ENCODE data around the gene CD300C.

CD300C gene

DNA sequence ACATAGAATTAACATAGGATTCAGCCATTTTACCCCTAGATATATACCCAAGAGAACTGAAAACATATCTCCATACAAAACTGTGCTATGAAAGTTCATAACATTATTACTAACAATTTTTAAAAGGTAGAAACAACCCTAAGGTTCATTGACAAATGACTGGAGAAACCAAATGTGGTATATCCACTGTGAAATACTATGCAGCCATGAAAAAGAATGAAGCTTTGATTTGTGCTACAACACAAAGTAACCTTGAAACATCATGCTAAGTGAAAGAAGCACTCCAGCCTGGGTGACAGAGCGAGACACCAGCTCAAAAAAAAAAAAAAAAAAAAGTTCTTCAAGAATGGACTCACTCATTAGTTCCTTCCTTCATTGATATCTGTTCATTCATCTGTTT lies 45.6 kb upstream of the CD300C start:
- H3F3A ChIP-seq (ENCODE audit: control insufficient read depth, insufficient read depth): no peaks in the 10 kb centered on the region
- H3K4me2 ChIP-seq (ENCODE audit: low read length): no peak overlapping the region
- H3K36me3 ChIP-seq (ENCODE audit: control insufficient read depth, low read length): no peaks in the 10 kb centered on the region
- H3K27ac ChIP-seq (ENCODE audit: low read depth, low read length): no peak overlapping the region
- no peaks in the 10 kb centered on the region for H3K79me2 ChIP-seq (ENCODE audit: control insufficient read depth, low read length)
- no peaks in the 10 kb centered on the region for H3K9me3 ChIP-seq (ENCODE audit: control insufficient read depth, insufficient read depth, low read length)
- no peaks in the 10 kb centered on the region for H4K20me1 ChIP-seq (ENCODE audit: control insufficient read depth, insufficient read depth, low read depth, low read length)
- H3K9me2 ChIP-seq (replicated peaks; ENCODE audit: control insufficient read depth, low read length): no peaks in the 10 kb centered on the region
- H3K4me3 ChIP-seq (ENCODE audit: low read length): no peak overlapping the region
- no peaks in the 10 kb centered on the region for H3K4me1 ChIP-seq (ENCODE audit: control insufficient read depth, low read length)
- no peaks in the 10 kb centered on the region for H3K27me3 ChIP-seq (ENCODE audit: control insufficient read depth, low read length)
- TF ChIP-seq CTCF (IDR thresholded peaks at IDR 0.05; ENCODE audit: low read depth, low read length, poor library complexity, severe bottlenecking) (no peak), EZH2phosphoT487 (IDR thresholded peaks at IDR 0.05; ENCODE audit: borderline replicate concordance, low read length) (no peak)

- H3K27me3 ChIP-seq (ENCODE audit: control insufficient read depth, low read length): no peaks in the 10 kb centered on the region
These were observed 39.8 kb upstream of the CD300C start for GRCh38 chr17:74585711-74586110.

GRCh38 chr17:74584292-74585060 lies 38.6 kb upstream of the CD300C start:
- Histone ChIP-seq H4K20me1 (ENCODE audit: control insufficient read depth, insufficient read depth, low read depth, low read length) (no peaks in the 10 kb centered on the region), H3K27me3 (ENCODE audit: control insufficient read depth, low read length) (no peaks in the 10 kb centered on the region), H3K9me3 (ENCODE audit: control insufficient read depth, insufficient read depth, low read length) (peaks cover 6% of the 10 kb centered on the region; the same call in 1 of the 2 replicates), H3K27ac (ENCODE audit: low read depth, low read length) (no peak overlapping the region), H3K4me1 (ENCODE audit: control insufficient read depth, low read length) (no peaks in the 10 kb centered on the region), H3K4me2 (ENCODE audit: low read length) (no peak overlapping the region), H3K79me2 (ENCODE audit: control insufficient read depth, low read length) (no peaks in the 10 kb centered on the region), H3K4me3 (ENCODE audit: low read length) (no peak overlapping the region), H3K9me2 (replicated peaks; ENCODE audit: control insufficient read depth, low read length) (no peaks in the 10 kb centered on the region), H3K36me3 (ENCODE audit: control insufficient read depth, low read length) (no peaks in the 10 kb centered on the region), H3F3A (ENCODE audit: control insufficient read depth, insufficient read depth) (no peaks in the 10 kb centered on the region)
- TF ChIP-seq CTCF (IDR thresholded peaks at IDR 0.05; ENCODE audit: low read depth, low read length, poor library complexity, severe bottlenecking): no peak
- TF ChIP-seq EZH2phosphoT487 (IDR thresholded peaks at IDR 0.05; ENCODE audit: borderline replicate concordance, low read length): no peak

More at GRCh38 chr17:74585711-74586110, 39.8 kb upstream of the CD300C start:
- no peak for TF ChIP-seq EZH2phosphoT487 (IDR thresholded peaks at IDR 0.05; ENCODE audit: borderline replicate concordance, low read length)
- Histone ChIP-seq H3K9me2 (replicated peaks; ENCODE audit: control insufficient read depth, low read length) (no peaks in the 10 kb centered on the region), H3K4me2 (ENCODE audit: low read length) (no peak overlapping the region), H3K36me3 (ENCODE audit: control insufficient read depth, low read length) (no peaks in the 10 kb centered on the region), H3F3A (ENCODE audit: control insufficient read depth, insufficient read depth) (no peaks in the 10 kb centered on the region), H3K4me3 (ENCODE audit: low read length) (no peak overlapping the region), H4K20me1 (ENCODE audit: control insufficient read depth, insufficient read depth, low read depth, low read length) (no peaks in the 10 kb centered on the region), H3K9me3 (ENCODE audit: control insufficient read depth, insufficient read depth, low read length) (peaks cover 6% of the 10 kb centered on the region; the same call in 1 of the 2 replicates), H3K4me1 (ENCODE audit: control insufficient read depth, low read length) (no peaks in the 10 kb centered on the region), H3K27ac (ENCODE audit: low read depth, low read length) (no peak overlapping the region), H3K79me2 (ENCODE audit: control insufficient read depth, low read length) (no peaks in the 10 kb centered on the region)

DNA sequence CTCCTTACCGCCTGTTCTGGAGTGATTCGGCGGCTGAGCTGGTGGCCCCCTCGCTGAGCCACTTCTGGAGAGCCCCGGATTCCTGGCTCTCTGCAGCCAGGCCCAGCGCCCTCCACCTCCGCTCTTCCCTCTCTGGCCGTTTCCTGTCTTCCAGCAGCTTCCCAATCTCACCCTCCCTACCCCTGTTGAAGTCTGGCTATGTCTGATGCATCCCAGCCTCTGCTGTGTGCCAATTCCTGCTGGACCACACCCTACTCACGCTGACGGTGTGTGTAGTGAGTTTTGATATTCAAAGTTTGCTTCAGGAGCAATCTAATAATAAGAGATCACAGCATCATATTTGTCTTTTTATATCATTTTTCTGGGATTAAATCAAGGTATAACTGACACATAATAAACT lies 36.7 kb upstream of the CD300C start:
- Histone ChIP-seq H3K27ac (ENCODE audit: low read depth, low read length) (no peak overlapping the region), H4K20me1 (ENCODE audit: control insufficient read depth, insufficient read depth, low read depth, low read length) (no peaks in the 10 kb centered on the region), H3K9me3 (ENCODE audit: control insufficient read depth, insufficient read depth, low read length) (peaks cover 6% of the 10 kb centered on the region; the same call in 1 of the 2 replicates), H3K4me1 (ENCODE audit: control insufficient read depth, low read length) (no peaks in the 10 kb centered on the region), H3K36me3 (ENCODE audit: control insufficient read depth, low read length) (no peaks in the 10 kb centered on the region), H3K79me2 (ENCODE audit: control insufficient read depth, low read length) (no peaks in the 10 kb centered on the region), H3K27me3 (ENCODE audit: control insufficient read depth, low read length) (no peaks in the 10 kb centered on the region), H3K4me2 (ENCODE audit: low read length) (no peak overlapping the region), H3F3A (ENCODE audit: control insufficient read depth, insufficient read depth) (no peaks in the 10 kb centered on the region), H3K4me3 (ENCODE audit: low read length) (no peak overlapping the region), H3K9me2 (replicated peaks; ENCODE audit: control insufficient read depth, low read length) (no peaks in the 10 kb centered on the region)
- TF ChIP-seq EZH2phosphoT487 (IDR thresholded peaks at IDR 0.05; ENCODE audit: borderline replicate concordance, low read length): no peak

All from DOHH2 (cell line).